Subcutaneous adipose tissue (tissue), 4 donors: ENCODE measurements around the gene RGMB. TPM values are rescaled to one million over a fixed set of nuclear protein-coding genes. Genes with fewer than 3 reads are reported as not detected.

ENCODE experiments used
- CTCF ChIP-seq: fragments of 450-650 bp; IDR thresholded peaks from one replicate; pipeline ENCODE4 v1.5.1; 2016; ENCODE audit warnings: low read depth, mild to moderate bottlenecking, control low read depth, antibody characterized with exemption, moderate library complexity
- total RNA-seq, 4 donors: library from RNA; depleted of rRNA; stranded (reverse); fragments of >200 nt; gene quantifications; one replicate each; pipeline ENCODE4 v1.1.0, GENCODE V29; 2016

RGMB gene
- total RNA-seq, 4 donors from 2014 or later = 9.0 to 36.0 (median 16.8) TPM

DNA sequence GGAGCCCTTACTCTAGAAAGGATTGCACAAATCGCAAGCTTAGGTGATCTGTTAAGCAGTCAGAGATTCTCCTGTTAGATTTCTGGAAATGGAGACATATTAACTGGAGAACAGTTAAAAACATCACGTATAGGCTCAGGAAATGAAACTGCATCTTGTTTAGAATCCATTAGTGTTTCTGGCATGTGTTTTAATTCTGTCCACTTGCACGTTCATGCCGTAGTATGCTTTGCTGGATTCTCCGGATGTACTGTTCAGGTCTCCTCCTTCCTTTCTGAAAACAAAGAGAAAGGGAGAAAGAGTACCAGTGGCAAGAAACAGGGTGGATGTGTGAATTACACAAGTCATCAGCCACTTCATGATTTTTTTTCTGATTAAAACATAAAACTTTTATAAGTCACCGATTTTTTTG is 2.5 kb upstream of the RGMB start:
- TF ChIP-seq CTCF = no peak

GRCh38 chr5:98771382-98772109 is 1.9 kb upstream of the RGMB start:
- no peak for TF ChIP-seq CTCF

DNA sequence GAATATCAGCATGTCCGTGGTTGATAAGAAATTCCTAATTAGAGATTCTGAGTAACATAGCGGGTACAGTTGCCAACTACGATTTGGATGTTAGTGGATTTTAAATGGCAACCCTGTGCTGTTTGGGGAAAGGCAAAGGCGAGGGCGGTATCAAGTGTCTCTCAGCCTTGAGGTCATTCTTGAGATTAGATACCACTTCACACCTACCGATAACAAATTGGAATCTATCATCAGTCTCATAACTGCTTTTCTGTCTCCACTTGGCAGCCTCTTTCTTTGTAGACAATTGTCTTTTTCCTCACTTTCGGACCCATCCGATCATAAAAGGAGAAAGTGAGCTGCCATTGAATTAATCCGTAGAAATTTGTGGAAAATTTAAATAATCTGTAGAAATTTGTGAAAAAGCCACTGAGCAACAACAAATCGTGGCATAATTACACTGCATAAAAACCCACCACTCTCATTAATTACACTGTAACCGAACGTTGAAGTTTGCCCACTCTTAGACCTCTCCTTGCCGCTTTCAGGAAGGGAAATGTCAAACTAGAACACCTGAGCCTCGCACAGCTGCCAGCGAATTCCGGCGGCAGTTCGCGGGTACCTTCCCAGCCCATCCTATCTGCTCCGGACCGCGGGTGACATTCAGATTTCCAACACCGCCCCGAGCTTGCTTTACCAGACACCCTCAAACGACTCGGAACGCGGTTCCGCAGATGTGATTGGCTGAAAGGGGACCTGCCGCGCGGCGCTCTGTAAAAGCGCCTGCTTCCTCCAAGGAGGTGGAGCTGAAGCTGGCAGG is 849 bp upstream of the RGMB start:
- TF ChIP-seq CTCF = no peak

GRCh38 chr5:98773214-98773463 is 324 bp upstream of the RGMB start:
- no peak for TF ChIP-seq CTCF

DNA sequence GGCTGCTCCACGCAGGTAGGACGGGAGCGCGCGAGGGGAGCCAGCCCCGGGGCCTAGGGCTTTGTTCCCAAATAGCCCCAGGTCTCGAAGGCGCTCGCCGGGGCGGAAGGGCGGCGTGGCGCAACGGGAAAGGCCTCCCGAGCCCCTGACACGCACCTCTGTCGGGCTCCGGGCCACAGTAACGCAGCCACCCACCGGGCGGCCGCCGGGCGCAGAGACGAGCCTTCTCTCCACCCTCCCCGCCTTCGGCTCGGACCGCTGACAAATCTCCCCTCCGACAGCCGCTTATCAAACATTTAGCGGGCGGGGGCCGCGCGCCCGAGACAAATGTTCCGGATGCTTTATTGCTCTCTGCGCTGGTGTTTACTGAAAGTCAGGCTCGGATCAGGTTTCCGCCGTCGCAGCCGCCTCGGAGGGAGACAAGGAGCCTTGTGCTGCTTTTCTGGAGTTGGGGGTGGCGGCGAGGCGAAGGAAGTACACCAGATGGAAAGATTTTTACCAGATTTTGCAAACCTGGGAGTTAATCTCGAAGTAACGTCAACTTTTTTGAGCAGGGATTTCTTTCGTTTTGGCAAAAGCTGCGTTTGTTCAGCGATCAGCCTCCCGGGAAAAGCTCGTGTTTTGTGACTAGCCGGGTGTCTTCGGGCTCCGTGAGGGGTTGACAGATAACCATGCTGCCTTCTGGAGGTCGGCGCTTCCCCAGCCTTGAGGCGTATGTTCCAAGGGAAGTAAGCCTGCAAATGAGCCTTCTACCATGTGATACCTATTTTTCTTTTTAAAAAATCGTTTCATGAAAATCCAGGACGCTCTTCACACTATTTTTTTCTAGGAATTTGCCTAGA is 950 bp downstream of the RGMB start:
- TF ChIP-seq CTCF = no peak

- TF ChIP-seq CTCF = no peak
Observed at GRCh38 chr5:98775246-98776065, 2.0 kb downstream of the RGMB start.
